ENCODE data around the gene CCDC136. TPM values are rescaled to one million over a fixed set of nuclear protein-coding genes. Genes with fewer than 3 reads are reported as not detected.
A peak's percentile ranks its signal among the peaks of the same experiment; 100 is the strongest.

Gene CCDC136
- polyA plus RNA-seq, 1 of the 3 experiments (the other 2 are of a cell fraction) = 48.4 TPM

- Histone ChIP-seq H3K4me2 (no peak overlapping the region), H2AFZ (ENCODE audit: low read depth) (no peak overlapping the region), H3K27ac (ENCODE audit: low read depth in 2 of 2, low read length in 1 of 2) (no peak overlapping the region), H3K4me1 (ENCODE audit: control insufficient read depth in 1 of 2, insufficient read depth in 2 of 2, low read depth in 1 of 2, low read length in 1 of 2) (0 out of 4 replicates have a peak, but pooled peaks cover 0 to 7% of the 10 kb centered on the region in 2 experiments), H3K9me3 (no peaks in the 10 kb centered on the region), H3K9me2 (no peaks in the 10 kb centered on the region), H3K36me3 (replicated peaks in 1 of 2; ENCODE audit: control insufficient read depth in 1 of 2, insufficient read depth in 2 of 2, low read length in 1 of 2) (peaks cover 70 to 97% of the 10 kb centered on the region in 2 experiments), H3F3A (replicated peaks; ENCODE audit: insufficient read depth) (peaks cover 32% of the 10 kb centered on the region), H4K20me1 (ENCODE audit: insufficient read depth) (peaks cover 36% of the 10 kb centered on the region), H3K4me3 (ENCODE audit: low read depth in 2 of 2, low read length in 1 of 2) (no peak overlapping the region), H3K27me3 (ENCODE audit: insufficient read depth) (no peaks in the 10 kb centered on the region), H3K79me2 (ENCODE audit: insufficient read depth) (peaks cover 90% of the 10 kb centered on the region), H3K9ac (no peak overlapping the region)
- no peak for DNase-seq
- TF ChIP-seq ZBTB33 (IDR thresholded peaks at IDR 0.05; ENCODE audit: borderline replicate concordance, low read depth) (no peak), SMC3 (IDR thresholded peaks at IDR 0.05; ENCODE audit: low read depth, low read length) (no peak), RAD21 (IDR thresholded peaks at IDR 0.05; ENCODE audit: low read length) (no peak)
- ChIA-PET CTCF (no interaction called here), POLR2A (no interaction called here)
- WGBS (ENCODE audit: low lambda C conversion rate) = 98% methylated on average over 3 of the region's 3 CpGs
These were observed 28.2 kb upstream of the CCDC136 start for GRCh38 chr7:128763541-128763940.

- CTCF ChIA-PET = interaction anchor here (1.3 to 1.6 kb wide), 2 partner anchors 13 to 17 kb away, joined by 3 read pairs; no protein-coding TSS in a partner anchor
- H3K27me3 ChIP-seq (ENCODE audit: insufficient read depth) = no peaks in the 10 kb centered on the region
- H2AFZ ChIP-seq (ENCODE audit: low read depth) = no peak overlapping the region
- peaks cover 45% of the 10 kb centered on the region for H3F3A ChIP-seq (replicated peaks; ENCODE audit: insufficient read depth)
- TF ChIP-seq NRF1 (IDR thresholded peaks at IDR 0.05; ENCODE audit: low read depth, low read length) (no peak), POLR2AphosphoS5 (IDR thresholded peaks at IDR 0.05; ENCODE audit: low read depth, low read length) (0 out of 2 replicates have a peak, but pooled peaks have one; percentile 13)
- no peak overlapping the region for H3K4me3 ChIP-seq (ENCODE audit: low read depth in 2 of 2, low read length in 1 of 2)
- POLR2A ChIA-PET = no interaction called here
- peaks cover 20% of the 10 kb centered on the region; the same call in 1 of the 2 replicates for H4K20me1 ChIP-seq (ENCODE audit: insufficient read depth)
- H3K4me1 ChIP-seq (ENCODE audit: control insufficient read depth in 1 of 2, insufficient read depth in 2 of 2, low read depth in 1 of 2, low read length in 1 of 2) = peaks cover 3 to 7% of the 10 kb centered on the region in 2 experiments; a peak in 1 of 4 replicates
- H3K79me2 ChIP-seq (ENCODE audit: insufficient read depth) = peaks cover 64% of the 10 kb centered on the region
- no peak overlapping the region for H3K4me2 ChIP-seq
- H3K9ac ChIP-seq = no peak overlapping the region
- WGBS (ENCODE audit: low lambda C conversion rate) = 98% methylated on average over 6 of the region's 6 CpGs
- no peaks in the 10 kb centered on the region for H3K9me3 ChIP-seq
- no peak for DNase-seq
- peaks cover 74 to 98% of the 10 kb centered on the region in 2 experiments for H3K36me3 ChIP-seq (replicated peaks in 1 of 2; ENCODE audit: control insufficient read depth in 1 of 2, insufficient read depth in 2 of 2, low read length in 1 of 2)
- no peak overlapping the region for H3K27ac ChIP-seq (ENCODE audit: low read depth in 2 of 2, low read length in 1 of 2)
- no peaks in the 10 kb centered on the region for H3K9me2 ChIP-seq
These were observed 24.2 kb upstream of the CCDC136 start for GRCh38 chr7:128767475-128768110.

- ChIA-PET POLR2A (interaction anchor here (0.6 kb wide), 2 partner anchors 11 to 196 kb away, joined by 3 to 5 read pairs; no protein-coding TSS in a partner anchor), CTCF (interaction anchor here (0.8 to 1.8 kb wide), 4 partner anchors 10 to 343 kb away, joined by 3 to 9 read pairs (median 4); partner anchors contain the start of gene CCDC136)
- no peaks in the 10 kb centered on the region for H3K27me3 ChIP-seq (ENCODE audit: insufficient read depth)
- peaks cover 3 to 7% of the 10 kb centered on the region in 2 experiments; a peak in 1 of 4 replicates for H3K4me1 ChIP-seq (ENCODE audit: control insufficient read depth in 1 of 2, insufficient read depth in 2 of 2, low read depth in 1 of 2, low read length in 1 of 2)
- 79% methylated on average over 2 of the region's 2 CpGs for WGBS (ENCODE audit: low lambda C conversion rate)
- H3K27ac ChIP-seq (ENCODE audit: low read depth in 2 of 2, low read length in 1 of 2) = no peak overlapping the region; a peak in 1 of 4 replicates
- H3K9me2 ChIP-seq = no peaks in the 10 kb centered on the region
- DNase-seq = no peak
- H3K9ac ChIP-seq = no peak overlapping the region
- H3K79me2 ChIP-seq (ENCODE audit: insufficient read depth) = peaks cover 43% of the 10 kb centered on the region
- H4K20me1 ChIP-seq (ENCODE audit: insufficient read depth) = peaks cover 14% of the 10 kb centered on the region; the same call in 1 of the 2 replicates
- no peaks in the 10 kb centered on the region for H3K9me3 ChIP-seq
- peaks cover 70 to 94% of the 10 kb centered on the region in 2 experiments for H3K36me3 ChIP-seq (replicated peaks in 1 of 2; ENCODE audit: control insufficient read depth in 1 of 2, insufficient read depth in 2 of 2, low read length in 1 of 2)
- no peak overlapping the region for H3K4me2 ChIP-seq
- peaks cover 52% of the 10 kb centered on the region for H3F3A ChIP-seq (replicated peaks; ENCODE audit: insufficient read depth)
- no peak overlapping the region for H3K4me3 ChIP-seq (ENCODE audit: low read depth in 2 of 2, low read length in 1 of 2)
- no peak overlapping the region for H2AFZ ChIP-seq (ENCODE audit: low read depth)
- TF ChIP-seq CTCF (IDR thresholded peaks at IDR 0.05) (no peak), RFX5 (IDR thresholded peaks at IDR 0.05; ENCODE audit: low read length) (no peak), YY1 (IDR thresholded peaks at IDR 0.05; ENCODE audit: low read depth) (no peak), FOSL2 (IDR thresholded peaks at IDR 0.05; ENCODE audit: borderline replicate concordance, low read depth) (no peak), MEF2A (IDR thresholded peaks at IDR 0.05; ENCODE audit: borderline replicate concordance, low read depth) (no peak), FOXM1 (IDR thresholded peaks at IDR 0.05; ENCODE audit: low read depth) (no peak), TCF12 (IDR thresholded peaks at IDR 0.05) (no peak), ZBTB33 (IDR thresholded peaks at IDR 0.05; ENCODE audit: borderline replicate concordance, low read depth) (no peak), EP300 (IDR thresholded peaks at IDR 0.05; ENCODE audit: borderline replicate concordance in 1 of 2, low read depth in 1 of 2, low read length in 1 of 2) (no peak), PBX3 (IDR thresholded peaks at IDR 0.05) (no peak)
These were observed 21.5 kb upstream of the CCDC136 start for GRCh38 chr7:128770233-128770632.
